GM10266 (cell line): Measurements from ENCODE around the gene FADS6.

ENCODE experiments used
- DNase-seq: peaks from one replicate; pipeline ENCODE4 v3.0.0; 2012; ENCODE audit errors: extremely low spot score
- TF ChIP-seq, protein P1 (sequence below): IDR thresholded peaks from 2 replicates; pipeline ENCODE4 v1.5.1; 2012; ENCODE audit warnings: mild to moderate bottlenecking, low read depth; ENCODE audit not compliant: control insufficient read depth, insufficient read depth; ENCODE audit errors: missing control alignments

Gene FADS6

DNA sequence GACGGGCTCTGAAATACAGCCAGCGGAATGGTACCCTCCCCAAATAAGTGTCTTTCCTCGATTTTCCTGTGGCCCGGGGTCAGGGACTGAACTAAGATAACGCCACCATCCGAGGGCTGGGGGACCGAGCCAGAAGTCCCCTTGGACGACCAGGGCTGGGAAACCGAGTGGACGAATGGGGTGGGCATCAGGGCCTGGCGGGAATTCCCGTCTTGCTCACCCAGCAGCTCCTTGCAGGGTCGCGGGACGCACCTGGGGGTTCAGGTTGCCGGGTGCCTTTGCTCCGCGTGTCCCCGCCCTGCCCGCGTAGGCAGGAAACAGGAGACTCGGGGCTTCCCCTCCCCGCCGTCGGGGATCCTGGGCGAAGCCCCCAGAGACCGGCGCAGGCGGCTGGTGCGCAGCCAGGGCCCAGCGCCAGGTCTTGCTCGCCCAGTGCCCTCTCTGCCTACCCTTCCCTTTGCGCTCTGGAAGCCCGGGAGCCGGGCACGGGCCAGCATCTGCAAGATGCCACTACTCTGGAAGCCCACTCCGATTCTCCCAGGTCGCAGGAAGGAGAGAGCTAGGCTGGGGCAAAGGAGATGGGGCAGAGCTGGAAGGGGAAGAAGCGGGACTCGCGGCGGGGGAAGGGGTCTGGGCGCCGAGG is 33.1 kb downstream of the FADS6 start:
- TF ChIP-seq, protein P1, sequence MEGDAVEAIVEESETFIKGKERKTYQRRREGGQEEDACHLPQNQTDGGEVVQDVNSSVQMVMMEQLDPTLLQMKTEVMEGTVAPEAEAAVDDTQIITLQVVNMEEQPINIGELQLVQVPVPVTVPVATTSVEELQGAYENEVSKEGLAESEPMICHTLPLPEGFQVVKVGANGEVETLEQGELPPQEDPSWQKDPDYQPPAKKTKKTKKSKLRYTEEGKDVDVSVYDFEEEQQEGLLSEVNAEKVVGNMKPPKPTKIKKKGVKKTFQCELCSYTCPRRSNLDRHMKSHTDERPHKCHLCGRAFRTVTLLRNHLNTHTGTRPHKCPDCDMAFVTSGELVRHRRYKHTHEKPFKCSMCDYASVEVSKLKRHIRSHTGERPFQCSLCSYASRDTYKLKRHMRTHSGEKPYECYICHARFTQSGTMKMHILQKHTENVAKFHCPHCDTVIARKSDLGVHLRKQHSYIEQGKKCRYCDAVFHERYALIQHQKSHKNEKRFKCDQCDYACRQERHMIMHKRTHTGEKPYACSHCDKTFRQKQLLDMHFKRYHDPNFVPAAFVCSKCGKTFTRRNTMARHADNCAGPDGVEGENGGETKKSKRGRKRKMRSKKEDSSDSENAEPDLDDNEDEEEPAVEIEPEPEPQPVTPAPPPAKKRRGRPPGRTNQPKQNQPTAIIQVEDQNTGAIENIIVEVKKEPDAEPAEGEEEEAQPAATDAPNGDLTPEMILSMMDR: no peak
- DNase-seq: no peak

DNA sequence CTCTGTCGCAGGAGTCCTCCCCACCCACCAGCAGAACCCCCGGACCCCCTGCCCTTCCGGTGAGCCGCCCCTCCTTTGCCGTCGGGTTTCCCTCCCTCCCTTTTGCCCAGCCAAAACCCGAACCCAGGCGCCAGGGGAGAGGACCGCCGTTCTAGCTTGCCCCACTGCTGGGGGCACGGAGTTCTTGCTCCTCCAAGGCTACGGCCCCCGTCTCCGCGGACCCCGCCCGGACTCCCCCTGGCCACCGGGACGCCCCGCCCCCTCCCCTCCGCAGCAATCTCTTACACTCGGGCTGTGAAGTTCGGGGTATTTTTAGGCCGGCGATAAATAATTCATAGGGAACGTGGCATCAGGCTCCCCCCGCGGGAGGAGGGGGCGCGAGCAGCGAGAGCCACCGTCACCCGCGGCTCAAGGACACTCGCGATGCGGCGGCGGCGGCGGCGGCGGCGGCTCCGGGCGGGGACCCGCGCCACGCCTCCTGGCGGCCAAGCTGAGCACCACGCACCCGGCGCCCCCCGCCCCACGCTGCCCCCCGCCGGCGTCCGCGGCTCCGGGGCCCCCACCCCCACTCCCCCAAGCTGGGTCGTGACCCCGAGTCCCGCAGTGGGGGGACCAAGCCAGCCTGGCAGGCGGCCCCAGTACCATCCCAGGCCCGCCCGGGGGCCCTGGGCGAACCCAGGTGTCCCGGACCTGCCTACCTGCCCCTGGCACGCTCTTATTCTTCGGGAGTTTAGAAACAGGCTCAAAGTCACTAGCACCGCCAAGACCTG is 33.8 kb downstream of the FADS6 start, which contains the start of gene GRIN2C:
GRIN2C (minus strand) TSS at position 427 of the 770 bp plus-strand sequence. CDS start 4,793 bp downstream, outside the sequence.
- TF ChIP-seq, protein P1: peak; percentile 33
- DNase-seq: peak; percentile 73

DNA sequence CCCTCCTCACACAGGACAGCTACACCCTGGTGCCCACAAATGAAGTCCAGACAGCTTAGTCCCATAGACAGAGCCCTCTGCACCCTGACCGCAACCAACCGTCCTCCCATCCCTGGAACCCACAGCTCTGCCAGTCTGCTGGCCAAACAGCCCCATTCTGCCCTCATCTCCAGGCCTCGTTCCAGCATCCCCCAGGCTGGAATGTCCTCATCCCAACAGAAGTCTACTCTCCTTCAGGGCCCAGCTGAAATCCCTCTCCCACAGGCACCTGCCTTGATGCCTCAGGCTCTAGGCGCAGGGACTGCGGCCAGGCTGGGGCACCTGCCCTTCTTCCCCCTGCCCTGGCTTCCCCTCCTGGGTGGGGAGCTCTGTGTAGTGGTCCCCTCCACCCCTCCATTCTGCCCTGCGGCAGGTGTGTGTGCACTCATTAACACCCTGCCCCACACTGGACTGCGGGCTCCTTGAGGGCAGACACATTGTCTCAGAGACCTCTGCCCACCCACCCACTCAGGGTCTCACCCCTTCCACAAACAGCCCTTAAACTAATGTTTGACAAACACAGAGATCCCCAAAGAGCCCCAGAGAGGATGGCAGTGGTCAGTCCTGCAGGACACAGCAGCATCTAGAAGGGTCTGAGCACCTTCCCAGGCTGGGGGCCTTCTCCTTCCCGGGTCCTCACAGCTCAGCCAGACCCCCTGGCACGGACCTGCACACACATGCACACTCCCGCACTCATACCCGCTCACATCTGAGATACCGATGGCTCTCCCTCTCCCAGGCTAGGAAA is 34.6 kb downstream of the FADS6 start:
- TF ChIP-seq, protein P1: no peak
- DNase-seq: no peak

DNA sequence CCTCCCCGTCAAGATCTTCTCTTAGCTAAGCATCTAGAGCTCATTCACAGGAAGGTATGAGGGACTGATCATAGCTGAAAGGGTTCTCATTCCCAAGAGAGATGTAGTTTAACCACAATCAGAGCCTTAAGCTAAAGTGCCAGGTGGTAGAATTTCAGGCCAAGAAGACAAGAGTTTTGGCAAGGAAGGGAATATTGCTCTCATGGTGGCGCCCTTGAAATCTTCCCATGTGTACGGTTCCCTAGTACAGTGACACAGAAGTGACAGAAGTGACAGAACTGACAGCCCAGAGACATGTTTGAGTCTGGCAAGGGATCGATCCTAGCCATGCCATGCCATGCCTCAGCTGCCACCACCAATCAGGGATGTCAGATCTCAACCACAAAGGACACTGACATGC is 36.2 kb downstream of the FADS6 start:
- no peak for DNase-seq
- TF ChIP-seq, protein P1: no peak

DNA sequence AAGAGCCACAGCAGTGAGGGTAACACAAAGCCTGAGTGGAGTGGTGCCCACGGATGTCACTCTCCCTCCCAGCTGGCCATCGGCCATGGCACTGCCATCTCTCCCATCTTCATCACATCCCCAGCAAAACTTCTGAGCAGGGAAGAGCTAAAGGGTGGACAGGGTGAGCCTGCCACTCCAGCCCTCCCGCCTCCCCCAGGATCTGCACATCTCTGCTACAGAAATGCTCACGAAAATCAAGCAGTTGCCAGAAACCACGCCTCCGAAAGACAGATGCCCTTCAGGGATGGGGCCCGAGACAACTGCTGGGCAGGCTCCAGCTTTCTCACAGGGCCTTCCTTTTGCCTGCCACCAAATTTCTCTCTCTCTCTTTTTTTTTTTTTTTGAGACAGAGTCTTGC is 37.3 kb downstream of the FADS6 start:
- DNase-seq: no peak
- TF ChIP-seq, protein P1: no peak

DNA sequence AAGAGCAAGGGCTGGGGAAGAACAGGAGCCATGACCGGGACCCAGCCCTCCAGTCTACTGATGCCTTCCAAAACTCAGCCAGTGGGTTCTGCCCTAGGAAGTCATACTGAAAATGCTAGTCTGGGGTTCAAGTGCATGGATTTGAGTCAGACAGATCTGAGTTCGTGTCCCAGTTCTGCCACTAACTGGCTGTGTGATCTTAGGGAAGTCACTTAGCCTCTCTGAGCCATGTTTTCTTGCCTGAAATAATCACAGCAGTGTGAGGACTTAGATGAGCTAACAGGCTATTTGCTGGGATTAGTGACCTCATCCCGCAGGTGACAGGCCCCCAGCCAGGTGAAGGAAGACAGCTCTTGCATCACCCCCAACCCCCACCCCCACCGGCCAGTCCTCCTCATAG is 38.1 kb downstream of the FADS6 start:
- TF ChIP-seq, protein P1: no peak
- no peak for DNase-seq
